ENCODE data around the gene KCNK16. TPM values are rescaled to one million over a fixed set of nuclear protein-coding genes. Genes with fewer than 3 reads are reported as not detected.

The KCNK16 gene
- polyA plus RNA-seq, 3 donors: not detected

GRCh38 chr6:39357998-39358686 is 35.6 kb upstream of the KCNK16 start:
- Mint-ChIP-seq H3K4me1 (peaks cover 2% of the 10 kb centered on the region), H3K36me3 (no peaks in the 10 kb centered on the region), H3K27ac (no peak overlapping the region), H3K9me3 (no peaks in the 10 kb centered on the region), H3K27me3 (ENCODE audit: low read depth in 3 of 3) (peaks cover 3 to 4% (median 3%) of the 10 kb centered on the region in 3 donors), H3K4me3 (no peak overlapping the region)
- Histone ChIP-seq H3K4me1 (ENCODE audit: control insufficient read depth in 1 of 2, insufficient read depth in 2 of 2, low read length in 2 of 2) (no peaks in the 10 kb centered on the region), H3K4me2 (replicated peaks; ENCODE audit: extremely low read depth, low read length, poor library complexity, severe bottlenecking) (no peak overlapping the region), H2AFZ (ENCODE audit: insufficient read depth, low read depth, low read length, poor library complexity, severe bottlenecking) (no peak overlapping the region), H3K9me3 (replicated peaks in 1 of 2; ENCODE audit: control insufficient read depth in 1 of 2, insufficient read depth in 1 of 2, low read length in 2 of 2) (no peaks in the 10 kb centered on the region), H3K27ac (ENCODE audit: low read depth in 1 of 2, low read length in 2 of 2) (no peak overlapping the region), H3K9ac (ENCODE audit: insufficient read depth, low read length, poor library complexity, severe bottlenecking) (no peak overlapping the region), H4K20me1 (ENCODE audit: insufficient read depth, low read length) (no peaks in the 10 kb centered on the region), H3K79me2 (ENCODE audit: insufficient read depth, low read length) (no peaks in the 10 kb centered on the region), H3K27me3 (ENCODE audit: control insufficient read depth in 2 of 2, insufficient read depth in 2 of 2, low read length in 2 of 2) (no peaks in the 10 kb centered on the region), H3K4me3 (replicated peaks in 1 of 3; ENCODE audit: low read depth in 2 of 3, low read length in 3 of 3) (no peak overlapping the region), H3K36me3 (replicated peaks in 1 of 2; ENCODE audit: control insufficient read depth in 1 of 2, insufficient read depth in 2 of 2, low read length in 2 of 2) (no peaks in the 10 kb centered on the region)
- WGBS (ENCODE audit: insufficient coverage): 80% methylated on average over 6 of the region's 7 CpGs
- no peak for TF ChIP-seq CTCF (IDR thresholded peaks at IDR 0.05)
- intact Hi-C loops (cut with micrococcal nuclease): no loop called here
- no peak for DNase-seq

- H3K4me3 Mint-ChIP-seq: no peak overlapping the region
- peaks cover 0 to 3% (median 2%) of the 10 kb centered on the region in 3 donors for H3K27me3 Mint-ChIP-seq (ENCODE audit: low read depth in 3 of 3)
- Histone ChIP-seq H3K4me1 (ENCODE audit: control insufficient read depth in 1 of 2, insufficient read depth in 2 of 2, low read length in 2 of 2) (no peaks in the 10 kb centered on the region), H3K27me3 (ENCODE audit: control insufficient read depth in 2 of 2, insufficient read depth in 2 of 2, low read length in 2 of 2) (no peaks in the 10 kb centered on the region), H3K4me2 (replicated peaks; ENCODE audit: extremely low read depth, low read length, poor library complexity, severe bottlenecking) (no peak overlapping the region), H4K20me1 (ENCODE audit: insufficient read depth, low read length) (no peaks in the 10 kb centered on the region), H2AFZ (ENCODE audit: insufficient read depth, low read depth, low read length, poor library complexity, severe bottlenecking) (no peak overlapping the region), H3K79me2 (ENCODE audit: insufficient read depth, low read length) (no peaks in the 10 kb centered on the region), H3K36me3 (replicated peaks in 1 of 2; ENCODE audit: control insufficient read depth in 1 of 2, insufficient read depth in 2 of 2, low read length in 2 of 2) (no peaks in the 10 kb centered on the region), H3K9me3 (replicated peaks in 1 of 2; ENCODE audit: control insufficient read depth in 1 of 2, insufficient read depth in 1 of 2, low read length in 2 of 2) (no peaks in the 10 kb centered on the region), H3K4me3 (replicated peaks in 1 of 3; ENCODE audit: low read depth in 2 of 3, low read length in 3 of 3) (no peak overlapping the region), H3K27ac (ENCODE audit: low read depth in 1 of 2, low read length in 2 of 2) (no peak overlapping the region), H3K9ac (ENCODE audit: insufficient read depth, low read length, poor library complexity, severe bottlenecking) (no peak overlapping the region)
- intact Hi-C loops (cut with micrococcal nuclease): no loop called here
- no peak for TF ChIP-seq CTCF (IDR thresholded peaks at IDR 0.05)
- peaks cover 0 to 1% (median 0%) of the 10 kb centered on the region in 7 donors for H3K9me3 Mint-ChIP-seq
- no peak overlapping the region for H3K27ac Mint-ChIP-seq
- H3K4me1 Mint-ChIP-seq: no peaks in the 10 kb centered on the region
- no peak for DNase-seq
- no peaks in the 10 kb centered on the region for H3K36me3 Mint-ChIP-seq
- 96% methylated on average over 7 of the region's 7 CpGs for WGBS (ENCODE audit: insufficient coverage)
These were observed 31.3 kb upstream of the KCNK16 start for GRCh38 chr6:39353698-39354315.
